Measurements from ENCODE around the gene C13orf42.

- TF ChIP-seq POLR2A (IDR thresholded peaks at IDR 0.05) (no peak), CTCF (IDR thresholded peaks at IDR 0.05) (no peak)
Observed at GRCh38 chr13:51063909-51064308, 47.2 kb downstream of the C13orf42 start.
